Measurements from ENCODE around the gene RGS7. TPM values are rescaled to one million over a fixed set of nuclear protein-coding genes. Genes with fewer than 3 reads are reported as not detected.
A peak's percentile ranks its signal among the peaks of the same experiment; 100 is the strongest.

RGS7 gene
- total and polyA plus RNA-seq, 2 experiments from 2014 or later = 0.32 to 1.7 TPM

GRCh38 chr1:241007668-241008067 lies 349.3 kb downstream of the RGS7 start:
- Histone ChIP-seq H2AFZ (no peak overlapping the region), H3K4me3 (no peak overlapping the region), H3K27ac (no peak overlapping the region), H3K9me2 (ENCODE audit: insufficient read depth) (no peaks in the 10 kb centered on the region), H3K27me3 (replicated peaks; ENCODE audit: insufficient read depth) (no peaks in the 10 kb centered on the region), H3K9ac (no peak overlapping the region), H3K79me2 (ENCODE audit: insufficient read depth) (no peaks in the 10 kb centered on the region), H3K4me1 (ENCODE audit: insufficient read depth) (no peaks in the 10 kb centered on the region), H3K4me2 (ENCODE audit: unreplicated experiment) (no peak overlapping the region), H3F3A (ENCODE audit: insufficient read depth) (no peaks in the 10 kb centered on the region), H4K20me1 (ENCODE audit: insufficient read depth) (no peaks in the 10 kb centered on the region), H3K9me3 (ENCODE audit: low read depth) (no peaks in the 10 kb centered on the region), H3K36me3 (ENCODE audit: low read depth) (no peaks in the 10 kb centered on the region)
- TF ChIP-seq EZH2 (IDR thresholded peaks at IDR 0.05; ENCODE audit: insufficient read depth, poor library complexity, severe bottlenecking) (no peak), EZH2phosphoT487 (IDR thresholded peaks at IDR 0.05; ENCODE audit: insufficient read depth, low read depth) (no peak)
- in situ Hi-C loops (cut with MboI) = no loop called here
- WGBS, 2 experiments (ENCODE audit: low coverage in 1 of 2, low lambda C conversion rate in 2 of 2, missing lambda C conversion rate in 2 of 2) = 57 to 58% methylated on average over 4 of the region's 4 CpGs
- DNase-seq = no peak

- Histone ChIP-seq H3K4me1 (ENCODE audit: insufficient read depth) (no peaks in the 10 kb centered on the region), H3K9ac (no peak overlapping the region), H3K27me3 (replicated peaks; ENCODE audit: insufficient read depth) (peaks cover 7% of the 10 kb centered on the region; the same call in 1 of the 2 replicates), H2AFZ (no peak overlapping the region), H3K36me3 (ENCODE audit: low read depth) (no peaks in the 10 kb centered on the region), H3K27ac (no peak overlapping the region), H3K9me3 (ENCODE audit: low read depth) (no peaks in the 10 kb centered on the region), H4K20me1 (ENCODE audit: insufficient read depth) (no peaks in the 10 kb centered on the region), H3K9me2 (ENCODE audit: insufficient read depth) (no peaks in the 10 kb centered on the region), H3K79me2 (ENCODE audit: insufficient read depth) (no peaks in the 10 kb centered on the region), H3F3A (ENCODE audit: insufficient read depth) (no peaks in the 10 kb centered on the region), H3K4me2 (ENCODE audit: unreplicated experiment) (no peak overlapping the region), H3K4me3 (no peak overlapping the region)
- TF ChIP-seq EZH2 (IDR thresholded peaks at IDR 0.05; ENCODE audit: insufficient read depth, poor library complexity, severe bottlenecking) = no peak
- TF ChIP-seq EZH2phosphoT487 (IDR thresholded peaks at IDR 0.05; ENCODE audit: insufficient read depth, low read depth) = no peak
- WGBS, 2 experiments (ENCODE audit: low coverage in 1 of 2, low lambda C conversion rate in 2 of 2, missing lambda C conversion rate in 2 of 2) = 42 to 55% methylated on average over 8 of the region's 8 CpGs
- DNase-seq = no peak
- in situ Hi-C loops (cut with MboI) = no loop called here
These were observed 357.2 kb downstream of the RGS7 start for GRCh38 chr1:240999826-241000225.

- no peak for TF ChIP-seq EZH2 (IDR thresholded peaks at IDR 0.05; ENCODE audit: insufficient read depth, poor library complexity, severe bottlenecking)
- no peak for DNase-seq
- Histone ChIP-seq H3K27me3 (replicated peaks; ENCODE audit: insufficient read depth) (peaks cover 16% of the 10 kb centered on the region; the same call in 1 of the 2 replicates), H4K20me1 (ENCODE audit: insufficient read depth) (no peaks in the 10 kb centered on the region), H3F3A (ENCODE audit: insufficient read depth) (no peaks in the 10 kb centered on the region), H3K9me2 (ENCODE audit: insufficient read depth) (no peaks in the 10 kb centered on the region), H3K9me3 (ENCODE audit: low read depth) (no peaks in the 10 kb centered on the region), H3K79me2 (ENCODE audit: insufficient read depth) (no peaks in the 10 kb centered on the region), H3K36me3 (ENCODE audit: low read depth) (no peaks in the 10 kb centered on the region), H3K9ac (no peak overlapping the region), H3K4me1 (ENCODE audit: insufficient read depth) (no peaks in the 10 kb centered on the region), H3K27ac (no peak overlapping the region), H3K4me2 (ENCODE audit: unreplicated experiment) (no peak overlapping the region), H2AFZ (no peak overlapping the region), H3K4me3 (no peak overlapping the region)
- in situ Hi-C loops (cut with MboI) = no loop called here
- WGBS, 2 experiments (ENCODE audit: low coverage in 1 of 2, low lambda C conversion rate in 2 of 2, missing lambda C conversion rate in 2 of 2) = 56 to 59% methylated on average over 16 to 18 of the region's 18 CpGs
These were observed 358.5 kb downstream of the RGS7 start for GRCh38 chr1:240998441-240999015.

GRCh38 chr1:240998024-240998423 lies 359.0 kb downstream of the RGS7 start:
- Histone ChIP-seq H3K79me2 (ENCODE audit: insufficient read depth) (no peaks in the 10 kb centered on the region), H3K4me2 (ENCODE audit: unreplicated experiment) (no peak overlapping the region), H3K27ac (no peak overlapping the region), H3F3A (ENCODE audit: insufficient read depth) (no peaks in the 10 kb centered on the region), H3K27me3 (replicated peaks; ENCODE audit: insufficient read depth) (peaks cover 16% of the 10 kb centered on the region; the same call in 1 of the 2 replicates), H3K36me3 (ENCODE audit: low read depth) (no peaks in the 10 kb centered on the region), H2AFZ (no peak overlapping the region), H3K4me1 (ENCODE audit: insufficient read depth) (no peaks in the 10 kb centered on the region), H4K20me1 (ENCODE audit: insufficient read depth) (no peaks in the 10 kb centered on the region), H3K4me3 (no peak overlapping the region; the same call in 1 of the 2 replicates), H3K9me3 (ENCODE audit: low read depth) (no peaks in the 10 kb centered on the region), H3K9me2 (ENCODE audit: insufficient read depth) (no peaks in the 10 kb centered on the region), H3K9ac (no peak overlapping the region)
- DNase-seq = peak; percentile 42
- no peak for TF ChIP-seq EZH2 (IDR thresholded peaks at IDR 0.05; ENCODE audit: insufficient read depth, poor library complexity, severe bottlenecking)
- in situ Hi-C loops (cut with MboI) = no loop called here
- WGBS, 2 experiments (ENCODE audit: low coverage in 1 of 2, low lambda C conversion rate in 2 of 2, missing lambda C conversion rate in 2 of 2) = 3 to 5% methylated on average over 5 of the region's 5 CpGs

GRCh38 chr1:240993004-240993403 lies 364.0 kb downstream of the RGS7 start:
- no peak overlapping the region for H3K27ac ChIP-seq
- H3K9me3 ChIP-seq (ENCODE audit: low read depth) = no peaks in the 10 kb centered on the region
- no peak overlapping the region for H2AFZ ChIP-seq
- no peak for TF ChIP-seq EZH2 (IDR thresholded peaks at IDR 0.05; ENCODE audit: insufficient read depth, poor library complexity, severe bottlenecking)
- TF ChIP-seq EZH2phosphoT487 (IDR thresholded peaks at IDR 0.05; ENCODE audit: insufficient read depth, low read depth) = no peak
- no peaks in the 10 kb centered on the region for H4K20me1 ChIP-seq (ENCODE audit: insufficient read depth)
- in situ Hi-C loops (cut with MboI) = no loop called here
- H3K27me3 ChIP-seq (replicated peaks; ENCODE audit: insufficient read depth) = peaks cover 29% of the 10 kb centered on the region
- no peak overlapping the region for H3K4me2 ChIP-seq (ENCODE audit: unreplicated experiment)
- H3K79me2 ChIP-seq (ENCODE audit: insufficient read depth) = no peaks in the 10 kb centered on the region
- no peaks in the 10 kb centered on the region for H3K36me3 ChIP-seq (ENCODE audit: low read depth)
- no peaks in the 10 kb centered on the region for H3K9me2 ChIP-seq (ENCODE audit: insufficient read depth)
- H3K4me1 ChIP-seq (ENCODE audit: insufficient read depth) = no peaks in the 10 kb centered on the region
- no peak overlapping the region for H3K9ac ChIP-seq
- WGBS, 2 experiments (ENCODE audit: low coverage in 1 of 2, low lambda C conversion rate in 2 of 2, missing lambda C conversion rate in 2 of 2) = 35 to 50% methylated on average over 2 of the region's 2 CpGs
- no peak overlapping the region for H3K4me3 ChIP-seq
- no peak for DNase-seq
- no peaks in the 10 kb centered on the region for H3F3A ChIP-seq (ENCODE audit: insufficient read depth)

Data from GM23248 (cell line).